Hypothalamus (tissue), 51 donors: ENCODE measurements around the gene LRP3.
A peak's percentile ranks its signal among the peaks of the same experiment; 100 is the strongest.

Experiments
- DNase-seq, 51 donors: peaks; one replicate each; lab custom pipeline; 2025; lab: John Stamatoyannopoulos, UW

LRP3 gene

GRCh38 chr19:33251076-33251475 is 56.9 kb downstream of the LRP3 start:
- no peak for DNase-seq

DNA sequence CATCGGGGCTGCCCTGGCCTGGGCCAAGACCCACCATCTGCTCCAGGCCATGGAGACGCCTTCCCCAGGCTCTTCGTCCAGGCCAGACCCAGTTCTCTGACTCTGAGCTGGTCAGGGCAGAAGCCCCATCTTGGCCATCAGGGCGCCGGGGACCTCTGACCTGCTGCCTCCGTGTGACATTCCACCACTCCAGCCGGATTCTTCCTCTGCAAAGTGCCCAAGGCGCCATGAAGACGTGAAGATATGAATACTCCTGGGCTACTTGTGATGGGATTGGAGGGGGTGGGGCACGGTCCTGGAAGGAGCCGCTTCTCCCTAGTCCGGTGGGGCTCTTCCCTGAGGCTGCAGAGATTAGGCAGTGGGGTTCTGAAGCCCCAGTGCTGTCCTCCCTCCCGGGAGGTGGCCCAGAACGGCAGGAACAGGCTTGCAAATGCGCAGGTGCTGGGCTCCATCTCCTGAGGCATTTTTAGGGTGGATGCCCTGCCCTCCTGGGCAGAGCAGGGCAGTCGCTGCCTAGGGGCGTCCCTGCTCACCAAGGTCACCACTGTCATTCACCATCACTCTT is 57.5 kb downstream of the LRP3 start:
- no peak for DNase-seq

GRCh38 chr19:33252418-33252962 is 58.4 kb downstream of the LRP3 start:
- no peak for DNase-seq

- DNase-seq, result peak in 4 of 51 donors; percentile 23 to 34 (median 30)
Observed at GRCh38 chr19:33252971-33253370, 58.8 kb downstream of the LRP3 start.

DNA sequence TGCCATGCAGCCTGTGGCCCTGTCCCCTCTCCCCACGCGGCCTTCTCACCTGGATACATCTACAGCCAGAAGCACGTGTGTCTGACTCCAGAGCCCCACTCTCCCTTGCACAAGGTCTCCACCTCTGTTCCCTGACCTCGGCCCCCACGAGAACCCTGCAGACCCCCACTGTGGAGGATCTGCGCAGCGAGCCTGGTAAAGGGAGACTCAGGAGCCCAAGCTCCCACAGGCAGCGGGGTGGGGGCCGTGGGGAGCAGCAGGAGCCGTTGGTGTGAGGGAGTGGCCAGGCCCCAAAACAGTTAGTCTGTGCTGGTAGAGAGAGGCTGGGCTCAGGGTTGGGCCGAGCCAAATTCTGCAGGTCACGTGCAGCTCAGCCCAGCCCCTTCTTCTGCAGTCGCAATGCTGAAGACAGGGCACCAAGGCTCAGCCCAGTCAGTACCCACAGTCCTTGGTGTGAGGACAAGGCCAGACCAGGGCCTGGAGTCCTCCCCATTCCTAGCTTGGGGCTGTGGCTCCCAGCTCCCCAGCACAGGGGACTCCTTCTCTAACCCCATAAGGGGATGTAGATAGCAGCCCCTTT is 60.2 kb downstream of the LRP3 start:
- no peak for DNase-seq

DNA sequence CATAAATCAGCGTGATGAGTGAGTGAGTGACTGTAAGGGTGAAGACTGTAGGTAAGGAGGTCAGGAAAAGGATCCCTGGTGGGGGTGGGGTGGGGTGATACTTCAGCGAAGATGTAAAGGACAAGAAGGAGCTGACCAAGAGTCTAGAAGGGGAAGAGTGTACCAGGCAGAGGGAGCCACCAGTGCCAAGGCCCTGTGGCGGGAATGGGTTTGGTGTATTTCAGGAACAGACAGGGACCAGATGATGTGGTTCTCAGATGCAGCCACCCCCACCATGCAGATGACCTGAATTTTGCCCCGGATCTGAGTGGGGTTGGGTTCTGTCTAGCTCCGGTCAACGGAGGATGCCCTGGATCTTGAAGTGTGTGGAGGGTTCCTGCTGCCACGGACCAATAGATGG is 61.7 kb downstream of the LRP3 start:
- no peak for DNase-seq

GRCh38 chr19:33256261-33256660 is 62.1 kb downstream of the LRP3 start:
- peak in 1 of 51 donors; percentile 26 for DNase-seq

DNA sequence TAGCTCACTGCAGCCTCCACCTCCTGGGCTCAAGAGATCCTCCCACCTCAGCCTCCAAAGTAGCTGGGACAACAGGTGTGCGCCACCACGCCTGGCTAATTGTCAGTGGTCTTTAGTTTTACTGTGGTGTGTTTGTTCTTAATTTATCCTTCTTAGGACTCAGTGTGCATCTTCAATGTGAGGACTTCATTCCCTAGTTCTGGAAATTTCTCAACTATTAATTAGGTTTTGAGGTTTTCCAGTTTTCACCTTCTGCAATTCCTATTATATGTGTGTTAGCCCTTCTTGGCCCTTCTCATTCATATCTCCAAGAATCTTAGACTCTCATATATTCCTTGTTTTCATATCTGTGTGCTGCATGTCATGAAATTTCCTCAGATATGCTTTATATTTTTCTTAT is 63.7 kb downstream of the LRP3 start:
- DNase-seq, result no peak
